ENCODE results near the gene ZNF480.

DNA sequence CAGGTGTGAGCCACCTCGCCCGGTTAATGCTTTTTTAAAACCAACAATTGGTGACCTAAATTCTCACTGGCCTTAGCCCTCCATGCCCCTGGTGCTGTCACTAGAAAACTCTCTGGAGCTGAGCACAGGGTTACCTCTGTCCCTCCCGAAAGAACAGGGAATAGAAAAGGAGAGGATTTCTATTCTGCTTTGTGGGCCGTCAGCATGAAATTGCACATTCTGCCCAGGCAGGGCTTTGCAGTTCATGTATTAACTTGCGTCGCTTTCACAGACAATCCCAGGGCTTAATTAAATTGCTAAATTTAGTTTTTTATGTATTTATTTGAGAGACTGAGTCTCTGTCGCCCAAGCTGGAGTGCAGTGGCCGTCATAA, 583 bp upstream of the ZNF480 start:
- TF ChIP-seq GATA2 (IDR thresholded peaks at IDR 0.05; ENCODE audit: low read depth, low read length) = no peak
- no peak for TF ChIP-seq GATA3 (IDR thresholded peaks at IDR 0.05; ENCODE audit: low read depth, low read length)
